ENCODE data around the gene LY6G6D. TPM values are rescaled to one million over a fixed set of nuclear protein-coding genes. Genes with fewer than 3 reads are reported as not detected.

Gene LY6G6D
- total RNA-seq, 1 experiment from 2014 or later, result not detected

DNA sequence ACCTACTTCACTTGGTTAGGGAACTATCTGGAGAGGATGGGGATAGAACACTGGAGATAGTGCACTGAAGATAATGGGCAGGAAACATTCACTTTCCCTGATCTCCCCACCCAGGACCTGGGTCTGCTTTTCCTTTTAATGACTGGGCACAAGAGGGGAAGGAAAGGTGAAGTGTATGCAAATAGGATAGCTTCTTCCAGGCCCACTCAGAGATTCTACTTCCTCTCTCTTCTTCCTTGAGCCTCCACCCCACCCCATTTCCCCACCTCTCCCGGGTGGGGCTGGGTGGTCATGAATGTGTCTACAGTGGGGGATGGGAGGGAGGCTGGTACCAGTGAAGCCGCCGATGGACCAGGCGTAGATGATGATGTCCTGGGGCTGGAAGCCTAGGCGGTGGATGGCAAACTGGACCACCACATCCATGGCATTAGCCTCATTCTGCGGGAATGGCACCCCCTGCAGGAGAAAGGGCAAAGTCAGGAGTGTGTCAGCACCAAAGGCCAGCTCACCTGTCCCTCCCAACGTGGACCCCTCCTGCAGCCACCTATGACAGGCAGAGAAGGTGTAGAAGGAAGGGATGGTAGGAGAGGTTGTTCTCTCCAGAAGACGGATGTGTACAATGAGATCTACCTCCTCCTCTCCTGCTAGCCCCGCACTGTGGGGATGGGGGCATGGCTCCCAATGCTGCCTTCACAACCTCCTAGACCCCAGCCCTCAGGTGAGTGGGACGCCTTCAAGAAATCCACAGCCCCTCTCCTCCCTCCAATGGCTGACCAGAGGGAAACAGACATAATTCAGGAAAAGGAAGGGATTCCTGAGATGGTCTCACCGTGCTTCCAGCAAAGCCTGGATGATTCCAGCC, 25.7 kb upstream of the LY6G6D start:
- H3K4ac ChIP-seq (ENCODE audit: low read depth, low read length), result no peak overlapping the region
- H3K14ac ChIP-seq (ENCODE audit: insufficient read depth, low read length), result no peak overlapping the region
- no peak overlapping the region for H3K23ac ChIP-seq (ENCODE audit: insufficient read length, low read depth, low read length)
- no peak overlapping the region for H3K4me2 ChIP-seq (ENCODE audit: insufficient read depth, insufficient read length, low read length)
- no peak overlapping the region for H3K56ac ChIP-seq (ENCODE audit: insufficient read length, low read depth, low read length)
- Mint-ChIP-seq H3K27me3 (ENCODE audit: low read depth) (no peaks in the 10 kb centered on the region), H3K4me3 (no peak overlapping the region; a peak in 1 of 5 replicates), H3K36me3 (ENCODE audit: insufficient read depth in 1 of 3, low read depth in 3 of 3) (peaks cover 14 to 62% (median 40%) of the 10 kb centered on the region in 3 experiments), H3K27ac (no peak overlapping the region), H3K4me1 (peaks cover 5 to 10% of the 10 kb centered on the region in 2 experiments; a peak in 3 of 4 replicates), H3K9me3 (no peaks in the 10 kb centered on the region; a peak in 1 of 5 replicates)
- H3K27me3 ChIP-seq (ENCODE audit: insufficient read depth, low read length), result no peaks in the 10 kb centered on the region
- no CpG with 5 or more reads among the region's 11 CpGs for WGBS (ENCODE audit: extremely low coverage, insufficient read length, low lambda C conversion rate)
- no peak overlapping the region; the same call in 1 of the 2 replicates for H2BK15ac ChIP-seq (ENCODE audit: low read depth, low read length)
- no peak overlapping the region for H3T11ph ChIP-seq (ENCODE audit: low read length)
- no peaks in the 10 kb centered on the region for H3K4me1 ChIP-seq (ENCODE audit: insufficient read depth, low read length)
- no peak overlapping the region for H4K91ac ChIP-seq (ENCODE audit: insufficient read length, low read depth, low read length)
- no peak overlapping the region for H2BK120ac ChIP-seq (ENCODE audit: low read depth, low read length, poor library complexity, severe bottlenecking)
- peak; percentile 65 for DNase-seq
- H3K18ac ChIP-seq (ENCODE audit: insufficient read length, low read depth, low read length), result no peak overlapping the region
- no peak overlapping the region for H4K5ac ChIP-seq (ENCODE audit: insufficient read length, low read depth, low read length)
- no peaks in the 10 kb centered on the region for H4K20me1 ChIP-seq (ENCODE audit: control insufficient read depth, insufficient read depth, insufficient read length)
- no peak overlapping the region for H2BK12ac ChIP-seq (ENCODE audit: insufficient read length, low read depth, low read length)
- no peak overlapping the region for H3K27ac ChIP-seq (ENCODE audit: insufficient read length, low read depth, low read length)
- H2BK5ac ChIP-seq (ENCODE audit: insufficient read length, low read length), result no peak overlapping the region
- TF ChIP-seq, protein P1, sequence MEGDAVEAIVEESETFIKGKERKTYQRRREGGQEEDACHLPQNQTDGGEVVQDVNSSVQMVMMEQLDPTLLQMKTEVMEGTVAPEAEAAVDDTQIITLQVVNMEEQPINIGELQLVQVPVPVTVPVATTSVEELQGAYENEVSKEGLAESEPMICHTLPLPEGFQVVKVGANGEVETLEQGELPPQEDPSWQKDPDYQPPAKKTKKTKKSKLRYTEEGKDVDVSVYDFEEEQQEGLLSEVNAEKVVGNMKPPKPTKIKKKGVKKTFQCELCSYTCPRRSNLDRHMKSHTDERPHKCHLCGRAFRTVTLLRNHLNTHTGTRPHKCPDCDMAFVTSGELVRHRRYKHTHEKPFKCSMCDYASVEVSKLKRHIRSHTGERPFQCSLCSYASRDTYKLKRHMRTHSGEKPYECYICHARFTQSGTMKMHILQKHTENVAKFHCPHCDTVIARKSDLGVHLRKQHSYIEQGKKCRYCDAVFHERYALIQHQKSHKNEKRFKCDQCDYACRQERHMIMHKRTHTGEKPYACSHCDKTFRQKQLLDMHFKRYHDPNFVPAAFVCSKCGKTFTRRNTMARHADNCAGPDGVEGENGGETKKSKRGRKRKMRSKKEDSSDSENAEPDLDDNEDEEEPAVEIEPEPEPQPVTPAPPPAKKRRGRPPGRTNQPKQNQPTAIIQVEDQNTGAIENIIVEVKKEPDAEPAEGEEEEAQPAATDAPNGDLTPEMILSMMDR (conservative IDR thresholded peaks at IDR 0.05), result peak; percentile 71
- no peaks in the 10 kb centered on the region for H3K9me3 ChIP-seq (ENCODE audit: control insufficient read depth, low read depth, low read length)
- H4K8ac ChIP-seq (replicated peaks; ENCODE audit: insufficient read length, low read depth, low read length), result no peak overlapping the region
- no peaks in the 10 kb centered on the region for H3K79me2 ChIP-seq (ENCODE audit: insufficient read depth, low read length)
- H3K79me1 ChIP-seq (ENCODE audit: insufficient read depth, low read depth, low read length, poor library complexity, severe bottlenecking), result no peaks in the 10 kb centered on the region
- H2AFZ ChIP-seq (ENCODE audit: low read length), result no peak overlapping the region
- H3K9ac ChIP-seq (ENCODE audit: extremely low read depth, insufficient read length, low read length), result no peak overlapping the region
- no peak overlapping the region for H2BK20ac ChIP-seq (ENCODE audit: low read depth, low read length, poor library complexity, severe bottlenecking)
- H2AK5ac ChIP-seq (ENCODE audit: insufficient read length, low read length), result no peak overlapping the region
- H3K23me2 ChIP-seq (ENCODE audit: insufficient read length, low read depth, low read length, poor library complexity, severe bottlenecking), result no peaks in the 10 kb centered on the region
